ENCODE data around the gene ABRACL.

The ABRACL gene

DNA sequence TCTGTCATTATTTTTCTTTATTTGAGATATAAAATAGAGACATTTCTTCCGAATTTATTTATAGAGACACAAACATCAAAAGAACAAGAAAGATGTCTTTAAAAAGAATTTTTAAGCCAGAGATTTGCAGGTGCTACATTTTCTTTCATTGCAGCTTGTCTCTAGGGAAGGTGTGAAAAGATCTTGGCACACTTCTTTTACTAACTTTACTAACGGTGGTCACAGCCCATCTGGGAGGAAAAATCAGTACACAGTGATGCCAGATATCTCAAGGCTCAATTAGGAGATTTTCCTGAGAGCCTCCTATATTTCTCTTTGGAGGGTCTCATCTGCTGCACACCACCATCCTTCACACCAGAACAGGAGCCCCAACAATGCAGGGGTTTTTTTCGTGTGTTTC, 29.5 kb downstream of the ABRACL start:
- DNase-seq, result no peak

DNA sequence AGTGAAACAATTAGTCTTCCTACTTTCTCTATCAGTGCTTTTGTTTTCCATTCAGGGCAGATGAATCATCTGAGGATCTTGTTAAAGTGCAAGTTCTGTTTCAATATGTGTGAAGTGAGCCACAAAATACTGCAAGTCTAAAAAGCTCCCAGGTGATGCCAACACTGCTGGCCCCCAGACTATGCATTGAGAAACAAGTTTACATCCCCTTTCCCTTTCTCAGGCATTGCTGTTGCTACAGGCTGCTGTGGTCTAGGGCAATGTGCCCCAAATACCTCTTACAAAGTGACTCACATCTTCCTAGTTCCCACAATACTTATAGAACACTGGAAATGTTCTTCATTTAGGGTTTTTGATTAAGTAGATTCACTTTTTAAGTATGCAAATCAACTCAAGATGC, 31.8 kb downstream of the ABRACL start:
- no peak for DNase-seq

DNA sequence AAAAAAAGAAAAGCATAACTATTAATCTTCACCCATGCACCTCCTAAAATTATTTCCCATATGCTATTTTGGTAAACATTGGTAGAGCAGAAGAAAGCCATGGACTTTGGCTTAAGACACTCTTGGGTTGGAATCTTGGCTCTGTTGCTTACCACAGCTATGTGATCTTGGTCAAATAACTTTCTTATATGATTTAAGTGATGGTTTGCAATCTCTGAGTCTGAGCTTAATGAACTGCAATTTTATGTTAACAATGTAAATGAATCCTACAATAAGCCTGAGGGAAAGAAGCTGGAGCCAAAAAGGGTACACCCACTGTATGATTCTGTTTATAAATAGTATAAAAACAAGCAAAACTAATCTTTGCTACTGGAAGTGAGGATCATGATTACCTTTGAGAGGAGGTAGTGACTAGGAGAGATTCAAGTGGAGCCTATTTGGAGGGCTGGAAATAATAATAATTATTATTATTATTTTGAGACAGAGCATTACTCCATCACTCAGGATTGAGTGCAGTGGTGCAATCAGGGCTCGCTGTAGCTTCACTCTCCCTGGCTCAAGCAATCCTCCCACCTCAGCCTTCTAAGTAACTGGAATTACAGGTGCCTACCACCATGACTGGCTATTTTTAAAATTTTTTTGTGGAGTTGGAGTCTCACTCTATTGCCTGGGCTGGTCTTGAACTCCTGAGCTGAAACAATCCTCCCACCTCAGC, 34.5 kb downstream of the ABRACL start:
- no peak for DNase-seq

DNA sequence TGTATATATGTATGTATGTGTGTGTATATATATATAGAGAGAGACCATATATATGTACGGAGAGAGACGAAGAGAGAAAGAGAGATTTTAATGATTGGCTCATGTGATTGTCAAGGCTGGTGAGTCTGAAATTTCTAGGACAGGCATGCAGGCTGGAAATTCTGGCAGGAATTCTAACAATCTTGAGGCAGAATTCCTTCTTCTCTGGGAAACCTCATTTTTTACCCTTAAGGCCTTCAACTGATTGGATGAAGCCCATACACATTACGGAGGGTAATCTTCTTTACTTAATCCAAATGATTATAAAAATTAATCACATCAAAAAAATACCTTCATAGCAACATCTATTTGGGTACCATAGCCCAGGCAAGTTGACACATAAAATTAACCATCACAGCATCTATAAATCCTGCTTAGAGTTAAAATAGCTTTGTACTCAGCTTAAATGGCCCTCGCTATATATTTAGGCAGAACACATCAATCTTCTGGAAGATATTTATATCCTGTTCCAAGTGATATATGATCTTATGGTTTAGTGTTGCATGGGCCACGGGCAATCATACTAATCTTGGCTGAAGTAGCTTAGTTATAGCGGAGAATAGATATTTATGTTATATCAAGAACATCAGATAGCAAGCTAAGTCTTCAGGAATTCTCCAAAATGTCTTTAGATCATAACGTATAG, 36.6 kb downstream of the ABRACL start:
- DNase-seq, result no peak

DNA sequence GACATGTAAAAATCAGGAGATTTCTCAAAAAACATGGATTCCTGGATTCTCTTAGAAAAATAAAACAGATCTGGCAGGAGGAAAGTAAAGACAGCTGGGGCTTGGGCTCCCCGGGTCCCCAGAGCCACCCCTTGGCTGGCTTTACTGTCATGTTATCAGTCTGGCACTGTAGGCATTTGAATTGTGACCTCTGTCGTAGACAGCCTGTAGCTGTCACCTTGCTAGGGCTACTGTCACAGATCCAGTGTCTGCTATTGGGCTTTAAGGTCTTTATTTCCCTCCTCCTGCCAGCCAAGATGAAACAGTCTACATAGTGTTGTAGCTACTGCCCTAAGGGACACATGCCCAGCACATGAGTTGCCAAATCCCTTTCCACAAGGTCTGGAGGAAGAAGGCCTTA, 37.5 kb downstream of the ABRACL start:
- no peak for DNase-seq

DNA sequence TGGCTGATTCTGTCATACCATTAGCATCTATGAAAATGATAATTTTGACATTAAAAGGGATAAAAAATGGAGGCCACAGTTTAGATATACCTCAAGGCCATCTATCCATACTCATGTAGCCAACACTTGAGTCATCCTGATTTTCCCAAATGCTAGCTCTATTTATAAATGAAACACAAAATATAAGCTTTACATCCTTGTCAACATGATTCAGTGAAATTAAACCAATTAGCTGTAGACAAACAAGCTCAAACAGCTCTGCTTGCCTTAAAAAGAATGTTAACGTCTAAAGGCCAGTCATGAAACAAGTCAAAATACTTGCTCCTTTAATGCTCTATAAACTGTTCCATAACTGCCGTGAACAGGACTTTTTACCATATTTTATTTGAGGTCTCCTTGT, 40.3 kb downstream of the ABRACL start:
- DNase-seq, result no peak

DNA sequence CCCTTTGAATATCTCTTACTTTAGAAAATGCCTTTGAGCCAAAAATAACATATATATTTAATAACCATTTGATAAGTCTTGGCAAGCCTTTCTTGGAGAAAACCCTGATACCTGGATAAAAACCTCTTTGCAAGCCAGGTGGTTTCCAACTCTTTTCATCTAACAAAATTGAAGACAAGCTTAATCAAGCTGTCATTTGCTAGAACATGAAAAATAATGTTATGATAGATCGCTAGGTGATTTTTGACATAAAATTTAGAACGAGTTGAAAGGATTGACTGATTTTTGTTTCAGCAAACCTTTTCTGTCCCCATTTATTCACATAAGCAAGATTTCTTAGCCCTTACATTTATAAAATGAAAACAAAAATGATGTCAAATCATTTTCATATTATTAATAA, 44.6 kb downstream of the ABRACL start:
- DNase-seq, result no peak

DNA sequence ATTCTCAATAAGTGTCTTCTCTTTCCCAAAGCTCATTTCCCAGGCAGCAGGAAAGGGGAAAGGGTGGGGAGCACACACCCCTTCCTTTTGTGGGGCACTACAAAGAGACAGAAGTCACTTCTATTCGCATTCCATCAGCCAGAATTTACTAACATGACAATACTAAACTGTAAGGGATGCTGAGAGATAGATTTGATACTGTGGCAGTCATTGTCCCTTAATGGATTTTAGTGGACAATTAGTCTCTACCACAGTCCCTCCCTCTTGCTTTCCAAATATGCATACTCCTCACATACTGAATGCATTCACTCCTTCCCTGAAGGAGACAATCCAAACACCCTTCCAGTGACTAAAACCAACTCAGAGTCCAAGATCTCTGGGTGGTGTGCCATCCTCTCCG, 50.5 kb downstream of the ABRACL start:
- DNase-seq, result no peak

DNA sequence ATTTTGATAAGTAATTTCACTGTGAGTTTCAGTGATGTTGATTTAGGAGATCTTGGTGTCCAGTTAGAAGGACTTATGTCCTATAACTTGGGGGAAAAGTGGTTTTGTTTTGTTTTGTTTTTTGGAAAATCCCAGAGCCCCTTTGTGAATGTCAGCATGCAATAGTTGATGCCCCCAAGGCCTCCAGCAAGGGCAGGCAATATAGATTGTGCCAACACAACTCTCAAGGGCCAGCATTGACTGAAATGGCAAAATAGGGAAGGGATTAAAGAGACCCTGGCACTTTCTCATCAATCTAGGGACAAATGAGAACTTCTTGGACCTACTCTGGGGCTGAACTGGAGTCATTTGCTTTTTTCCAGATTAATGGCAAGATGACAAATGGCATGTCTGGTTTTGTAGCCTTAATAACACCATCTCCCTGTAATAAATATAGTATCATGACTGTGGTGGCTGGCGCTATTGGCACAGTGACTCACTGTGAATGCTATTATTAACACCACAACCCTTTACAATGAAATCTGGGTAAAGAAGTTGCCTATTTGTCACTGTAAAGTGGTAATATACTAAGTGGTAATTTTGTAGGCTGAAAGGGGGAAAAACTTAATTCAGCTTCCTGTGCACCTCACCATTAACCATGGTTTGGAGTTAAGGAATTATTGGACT, 51.8 kb downstream of the ABRACL start:
- DNase-seq, result no peak

DNA sequence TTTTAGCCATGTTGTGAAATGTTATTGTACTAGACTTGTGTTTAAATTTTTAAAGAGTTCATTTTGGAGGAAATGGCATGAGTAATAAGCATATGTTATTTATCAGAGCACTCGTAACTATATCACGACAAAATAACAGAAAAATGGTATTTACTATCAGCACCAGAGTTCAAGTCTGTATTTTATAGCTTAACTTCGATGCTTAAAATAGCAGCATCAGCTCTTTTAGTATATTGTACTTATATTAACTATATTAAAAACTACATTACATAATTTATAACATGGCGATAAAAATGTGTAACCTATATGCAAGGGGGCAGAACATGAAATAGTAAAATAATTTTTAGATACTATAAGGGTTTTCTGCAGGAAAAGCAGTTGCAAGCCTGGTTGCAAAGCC, 52.9 kb downstream of the ABRACL start:
- DNase-seq, result no peak

DNA sequence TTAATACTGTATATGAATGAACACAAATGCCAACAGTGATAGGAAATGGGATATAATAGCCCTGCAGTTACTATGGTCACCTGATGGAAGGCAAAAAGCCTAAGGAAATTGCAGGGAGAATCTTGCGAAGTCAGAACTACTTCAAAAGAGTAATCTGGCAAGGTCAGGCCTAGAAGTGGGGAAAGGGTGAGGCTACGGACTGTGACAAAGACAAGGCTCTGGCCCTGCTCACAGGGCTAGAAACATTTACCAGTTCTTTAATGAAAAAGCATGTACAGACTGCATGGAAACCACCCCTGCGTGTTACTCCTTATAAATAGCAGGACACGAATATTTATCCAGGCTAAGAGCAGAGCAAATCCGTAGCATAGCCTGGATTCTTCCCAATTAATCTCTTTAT, 53.8 kb downstream of the ABRACL start:
- no peak for DNase-seq

DNA sequence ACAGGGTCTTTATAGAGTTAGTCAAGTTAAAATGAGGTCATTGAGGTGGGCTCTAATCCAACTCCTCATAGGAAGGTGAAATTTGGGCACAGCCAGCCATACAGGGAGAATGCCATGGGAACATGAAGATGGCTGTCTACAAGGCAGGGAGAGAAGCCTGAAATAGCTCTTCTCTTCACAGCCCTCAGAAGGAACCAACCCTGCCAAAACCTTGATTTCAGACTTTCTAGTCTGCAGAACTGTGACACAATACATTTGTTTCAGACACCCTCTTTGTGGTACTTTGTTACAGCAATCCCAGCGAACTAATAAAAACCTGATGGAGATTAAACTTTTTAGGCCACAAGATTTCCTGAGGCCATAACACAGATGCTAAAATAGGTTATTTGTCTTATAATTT, 63.3 kb downstream of the ABRACL start:
- DNase-seq, result no peak

All from NCI-H2029 treated with DMSO at 0.1 percent for 48 hours (cell line).